Activated T-helper 1 cell treated with Interleukin-2 at 50 U/mL for 16 hours (primary cell): ENCODE measurements around the gene RABL2B.

Experiments used
- DNase-seq: peaks from one replicate; pipeline ENCODE4 v3.0.0-alpha.2; 2020; ENCODE audit warnings: low read depth

Gene RABL2B

GRCh38 chr22:50722048-50722701 lies 61.3 kb downstream of the RABL2B start:
- DNase-seq, result no peak

GRCh38 chr22:50721257-50721844 lies 62.1 kb downstream of the RABL2B start:
- no peak for DNase-seq

- DNase-seq, result no peak
Observed at GRCh38 chr22:50720301-50721256, 62.9 kb downstream of the RABL2B start.

GRCh38 chr22:50719814-50720300 lies 63.6 kb downstream of the RABL2B start:
- no peak for DNase-seq

GRCh38 chr22:50718352-50718709 lies 65.1 kb downstream of the RABL2B start:
- no peak for DNase-seq

GRCh38 chr22:50717709-50718351 lies 65.6 kb downstream of the RABL2B start:
- no peak for DNase-seq
